ENCODE results near the gene HEATR5A. TPM values are rescaled to one million over a fixed set of nuclear protein-coding genes. Genes with fewer than 3 reads are reported as not detected.
"Not testable (repeated sequence)": the region's sequence is repeated elsewhere in the genome, so short reads cannot be mapped to it uniquely, and the experiment has no call there.

HEATR5A gene
- total RNA-seq (2014; rRNA removed; shearing (Covaris generic)): 4.1 and 5.8 TPM in 2 replicates

GRCh38 chr14:31420319-31421111 lies at the start of gene HEATR5A:
TSS of gene HEATR5A (minus strand) at chr14:31420550. CDS start at chr14:31402975, 17,575 bp downstream.
- peak; percentile 90 for DNase-seq (ENCODE audit: low spot score)

DNA sequence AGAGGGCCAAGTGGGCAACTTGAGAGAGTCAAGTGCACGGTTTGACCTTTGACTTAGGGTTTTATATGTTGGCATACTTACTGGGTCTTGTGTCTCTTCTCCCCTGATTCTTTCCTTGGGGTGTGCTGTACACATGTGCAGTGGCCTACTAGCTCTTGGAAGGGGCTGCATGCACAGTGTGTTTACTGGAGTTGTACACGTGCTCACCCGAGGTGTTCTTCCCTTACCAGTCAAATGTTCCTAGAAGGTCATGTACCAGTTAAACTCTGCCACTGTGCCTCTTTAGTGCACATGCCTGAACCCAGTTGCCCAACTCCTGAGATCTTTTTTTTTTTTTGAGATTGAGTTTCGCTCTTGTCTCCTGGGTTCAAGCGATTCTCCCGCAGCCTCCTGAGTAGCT lies 46.2 kb upstream of the HEATR5A start:
- no peak for DNase-seq (ENCODE audit: low spot score)

DNA sequence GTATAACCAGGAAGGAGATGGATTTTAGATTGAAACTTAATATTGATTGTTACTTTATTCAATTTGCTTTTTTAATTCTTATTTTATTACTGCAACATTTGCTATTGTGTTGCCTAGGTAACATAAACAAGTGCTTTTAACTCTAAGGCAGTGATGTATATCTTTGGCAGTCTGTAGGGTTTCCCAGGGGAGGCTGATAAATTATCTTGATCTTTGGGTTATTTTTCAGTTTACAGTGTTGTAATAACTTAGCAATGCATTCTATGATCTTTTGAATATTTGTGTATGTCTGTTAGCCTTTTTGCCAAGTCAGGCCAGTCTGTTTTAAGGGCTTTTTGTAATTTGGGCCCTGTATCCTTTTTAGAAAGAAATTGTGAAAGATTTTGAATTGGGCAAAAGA lies 44.8 kb upstream of the HEATR5A start:
- DNase-seq (ENCODE audit: low spot score): no peak

- not testable (repeated sequence) for DNase-seq (ENCODE audit: low spot score)
These were observed 42.1 kb upstream of the HEATR5A start for GRCh38 chr14:31462450-31462849.

DNA sequence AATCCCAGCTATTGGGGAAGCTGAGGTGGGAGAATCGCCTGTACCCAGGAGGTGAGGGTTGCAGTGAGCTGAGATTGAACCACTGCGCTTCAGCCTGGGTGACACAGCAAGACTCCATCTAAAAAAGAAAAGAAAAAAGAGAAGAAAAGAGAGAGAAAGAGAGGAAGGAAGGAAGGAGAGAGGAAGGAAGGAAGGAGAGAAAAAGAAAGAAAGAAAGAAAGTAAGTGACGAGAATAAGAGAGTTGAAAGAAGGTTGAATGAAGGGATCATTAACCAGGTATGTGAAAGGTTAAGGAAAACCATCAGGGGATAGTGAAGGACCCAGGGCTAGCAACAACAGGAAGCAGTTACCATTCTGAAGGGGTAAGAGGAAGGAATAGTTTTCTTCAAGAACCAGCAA lies 41.2 kb upstream of the HEATR5A start:
- DNase-seq (ENCODE audit: low spot score): no peak

- no peak for DNase-seq (ENCODE audit: low spot score)
These were observed 37.6 kb upstream of the HEATR5A start for GRCh38 chr14:31457665-31458659.

GRCh38 chr14:31456841-31457664 lies 36.7 kb upstream of the HEATR5A start, which contains the start of gene DTD2:
TSS of gene DTD2 (minus strand) at chr14:31457506. CDS start at chr14:31457393, 113 bp downstream.
- peak; percentile 94 for DNase-seq (ENCODE audit: low spot score)

DNA sequence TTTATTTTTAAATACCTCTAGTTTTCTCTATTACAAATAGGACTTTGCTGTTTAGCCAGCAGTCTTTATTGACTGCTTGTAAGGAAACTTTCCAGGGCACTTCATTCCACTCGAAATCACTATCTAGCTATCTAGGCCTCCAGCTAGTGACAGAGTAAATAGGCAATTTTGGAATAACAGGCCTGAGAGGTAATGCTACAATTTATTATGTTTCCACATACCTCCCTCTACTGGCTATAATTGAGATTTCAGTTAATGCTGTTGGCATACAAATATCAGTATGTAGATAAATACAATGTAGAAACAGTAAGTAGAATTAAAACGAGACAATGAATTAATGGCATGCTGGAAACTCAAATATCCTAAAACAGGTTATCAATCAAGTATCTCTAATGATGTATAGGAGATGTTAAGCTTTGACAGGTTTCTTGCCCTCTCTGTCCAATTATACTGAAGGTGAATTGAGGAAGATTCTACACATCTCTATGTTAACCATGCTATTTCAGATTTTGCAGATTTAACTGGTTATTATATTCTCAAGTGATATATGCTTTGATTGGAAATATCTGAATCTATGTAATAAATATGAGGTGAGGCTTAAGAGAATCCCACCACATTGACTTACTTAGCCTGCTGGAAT lies 29.7 kb upstream of the HEATR5A start:
- peak; percentile 50 for DNase-seq (ENCODE audit: low spot score)

DNA sequence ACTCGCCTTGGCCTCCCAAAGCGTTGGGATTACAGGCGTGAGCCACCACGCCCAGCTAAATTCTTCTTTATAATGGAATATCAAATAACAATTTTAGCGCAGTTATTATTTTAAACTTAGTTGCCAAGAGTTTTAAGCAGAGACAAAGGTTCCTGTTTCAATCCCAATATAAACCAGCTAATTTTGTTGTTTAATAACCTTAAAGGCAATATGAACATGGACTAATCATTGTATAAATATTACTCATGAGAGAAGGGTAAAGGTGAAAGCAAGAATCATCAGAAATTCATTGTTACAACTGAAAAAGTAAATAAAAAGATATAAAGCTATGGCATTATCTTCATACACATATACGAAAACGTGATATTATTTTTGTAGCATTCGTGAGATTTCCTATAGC lies 28.8 kb upstream of the HEATR5A start:
- DNase-seq (ENCODE audit: low spot score): no peak

GRCh38 chr14:31445703-31446102 lies 25.4 kb upstream of the HEATR5A start:
- no peak for DNase-seq (ENCODE audit: low spot score)

DNA sequence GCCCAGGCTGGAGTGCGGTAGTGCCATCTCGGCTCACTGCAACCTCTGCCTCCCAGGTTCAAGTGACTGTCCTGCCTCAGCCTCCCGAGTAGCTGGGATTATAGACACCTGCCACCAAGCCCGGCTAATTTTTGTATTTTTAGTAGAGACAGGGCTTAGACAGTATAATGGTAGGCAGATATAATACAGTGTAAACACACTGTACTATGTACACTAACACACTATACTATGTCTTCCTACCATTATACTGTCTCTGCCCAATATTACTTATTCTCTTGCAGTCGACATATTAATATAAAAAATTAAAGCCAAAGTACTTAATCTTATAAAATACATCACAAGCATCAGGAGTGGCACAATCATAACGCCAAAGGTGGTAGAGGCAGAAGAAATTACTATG lies 21.9 kb upstream of the HEATR5A start:
- no peak for DNase-seq (ENCODE audit: low spot score)

DNA sequence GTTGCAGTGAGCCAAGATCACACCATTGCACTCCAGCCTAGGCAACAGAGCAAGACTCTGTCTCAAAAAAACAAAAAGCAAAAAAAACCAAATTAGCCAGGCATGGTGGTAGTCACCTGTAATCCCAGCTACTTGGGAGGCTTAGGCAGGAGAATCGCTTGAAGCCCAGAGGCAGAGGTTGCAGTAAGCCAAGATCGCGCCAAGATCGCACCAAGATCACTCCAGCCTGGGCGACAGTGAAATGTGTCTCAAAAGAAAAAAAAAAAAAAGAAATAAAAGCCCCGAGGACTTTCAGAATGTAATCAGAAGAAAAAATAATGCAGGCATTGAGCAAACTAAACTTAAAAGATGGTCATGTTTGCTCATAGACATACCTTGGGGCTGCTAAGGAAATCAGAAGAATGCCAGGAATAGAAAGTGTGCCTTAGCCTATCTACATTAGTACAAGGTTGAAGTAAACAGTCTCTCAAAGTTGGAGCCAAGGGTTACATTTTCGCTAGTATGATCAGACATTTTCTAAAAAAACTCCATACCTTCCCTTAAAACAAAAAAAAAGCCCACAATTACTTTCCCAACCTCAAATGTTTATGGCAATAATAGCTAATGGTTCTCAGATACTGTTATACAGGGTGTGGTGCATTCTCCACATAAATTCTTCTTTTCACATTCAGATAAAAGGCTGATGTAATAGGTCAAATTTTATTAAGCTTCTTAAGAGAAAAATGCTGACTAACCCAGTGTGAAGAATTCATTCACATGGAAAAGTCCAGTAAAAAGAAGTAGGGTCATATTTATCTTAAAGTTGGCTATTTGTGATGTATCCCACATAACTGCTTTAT lies 21.1 kb upstream of the HEATR5A start:
- DNase-seq (ENCODE audit: low spot score): no peak

DNA sequence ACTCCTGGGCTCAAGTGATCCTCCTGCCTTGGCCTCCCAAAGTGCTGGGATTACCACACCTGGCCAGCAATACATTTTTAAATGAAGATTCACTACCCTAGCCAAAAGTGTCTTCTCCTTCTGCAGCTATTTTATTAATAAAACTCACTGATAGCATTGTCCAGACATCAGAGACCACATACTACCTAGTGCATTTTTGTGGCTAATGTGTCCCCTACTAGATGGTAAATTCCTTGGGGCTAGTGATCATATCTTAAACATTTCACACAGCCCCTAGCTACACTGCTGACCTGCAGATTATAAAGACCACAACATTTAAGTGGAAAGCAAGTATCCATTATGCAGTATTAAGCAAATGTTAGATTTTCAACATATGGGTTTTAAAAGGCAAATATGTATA lies 19.9 kb upstream of the HEATR5A start:
- no peak for DNase-seq (ENCODE audit: low spot score)

GRCh38 chr14:31439561-31439960 lies 19.2 kb upstream of the HEATR5A start:
- no peak for DNase-seq (ENCODE audit: low spot score)

DNA sequence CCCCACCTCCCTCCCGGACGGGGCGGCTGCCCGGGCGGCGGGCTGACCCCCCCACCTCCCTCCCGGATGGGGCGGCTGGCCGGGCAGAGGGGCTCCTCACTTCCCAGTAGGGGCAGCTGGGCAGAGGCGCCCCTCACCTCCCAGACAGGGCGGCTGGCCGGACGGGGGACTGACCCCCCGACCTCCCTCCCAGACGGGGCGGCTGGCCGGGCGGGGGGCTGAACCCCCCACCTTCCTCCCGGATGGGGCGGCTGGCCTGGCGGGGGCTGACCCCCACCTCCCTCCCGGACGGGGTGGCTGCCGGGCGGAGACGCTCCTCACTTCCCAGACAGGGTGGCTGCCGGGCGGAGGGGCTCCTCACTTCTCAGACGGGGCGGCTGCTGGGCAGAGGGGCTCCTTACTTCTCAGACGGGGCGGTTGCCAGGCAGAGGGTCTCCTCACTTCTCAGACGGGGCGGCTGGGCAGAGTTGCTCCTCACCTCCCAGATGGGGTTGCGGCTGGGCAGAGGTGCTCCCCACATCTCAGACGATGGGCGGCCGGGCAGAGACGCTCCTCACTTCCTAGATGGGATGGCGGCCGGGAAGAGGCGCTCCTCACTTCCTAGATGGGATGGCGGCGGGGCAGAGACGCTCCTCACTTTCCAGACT lies 16.8 kb upstream of the HEATR5A start:
- DNase-seq (ENCODE audit: low spot score): not testable (repeated sequence)

DNA sequence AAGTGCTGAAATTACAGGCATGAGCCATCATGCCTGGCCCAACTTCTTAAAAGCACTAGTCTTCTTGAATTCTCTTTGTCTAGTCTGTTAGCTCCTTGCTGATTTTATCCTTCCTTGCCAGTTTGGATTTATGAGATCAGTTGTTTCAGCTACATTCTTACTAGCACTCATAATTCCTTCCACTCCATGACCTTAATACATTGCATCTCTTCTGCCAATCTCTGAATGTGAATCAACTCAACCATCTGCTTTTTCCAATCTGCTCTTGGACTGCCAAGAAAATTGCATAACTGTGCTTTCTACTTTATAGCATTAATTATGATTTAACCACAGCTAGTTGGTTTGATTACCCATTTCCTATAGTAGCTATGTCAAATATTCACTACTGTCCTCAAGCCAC lies 14.9 kb upstream of the HEATR5A start:
- no peak for DNase-seq (ENCODE audit: low spot score)

GRCh38 chr14:31430634-31431264 lies 10.4 kb upstream of the HEATR5A start:
- DNase-seq (ENCODE audit: low spot score): no peak

DNA sequence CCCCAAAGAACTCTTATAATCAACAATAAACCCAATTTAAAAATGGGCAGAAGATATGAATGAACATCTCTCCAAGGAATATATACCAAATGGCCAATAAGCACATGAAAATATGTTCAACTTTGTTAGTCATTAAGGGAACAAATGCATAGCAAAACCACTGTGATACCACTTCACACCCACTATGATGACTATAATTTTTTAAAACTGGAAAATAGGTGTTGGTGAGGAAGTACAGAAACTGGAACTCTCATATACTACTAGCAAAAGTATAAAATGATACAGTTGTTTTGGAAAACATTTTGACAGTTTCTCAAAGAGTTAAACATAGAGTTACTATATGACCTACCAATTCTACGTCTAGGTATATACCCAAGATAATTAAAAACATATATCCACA lies 9.4 kb upstream of the HEATR5A start:
- DNase-seq (ENCODE audit: low spot score): no peak

DNA sequence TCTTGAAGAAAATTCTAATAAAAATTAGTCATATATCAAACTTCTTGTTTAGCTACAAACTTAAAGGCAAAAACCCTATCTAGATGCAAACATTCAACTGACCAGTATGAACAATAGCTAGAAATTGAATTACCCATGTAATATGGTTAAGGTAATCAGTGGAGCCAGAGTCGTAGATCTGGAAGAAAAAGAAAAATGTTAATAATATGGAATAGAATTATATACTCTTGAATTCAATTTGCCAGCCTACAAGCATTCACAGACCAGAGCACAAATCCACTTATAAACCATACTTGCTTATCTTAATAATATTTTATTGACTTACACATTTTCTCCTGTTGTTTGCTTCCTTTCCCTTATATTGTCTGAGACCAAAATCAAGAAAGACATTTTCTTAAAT lies 7.7 kb upstream of the HEATR5A start:
- no peak for DNase-seq (ENCODE audit: low spot score)

Data from HT-29 (cell line).